Measurements from ENCODE around the gene AMBP. TPM values are rescaled to one million over a fixed set of nuclear protein-coding genes. Genes with fewer than 3 reads are reported as not detected.

AMBP gene
- total and polyA plus RNA-seq, 2 of the 13 experiments (the other 11 are each of a cell fraction or from before 2014, with no cell fraction given), result 1,510 to 2,580 TPM

DNA sequence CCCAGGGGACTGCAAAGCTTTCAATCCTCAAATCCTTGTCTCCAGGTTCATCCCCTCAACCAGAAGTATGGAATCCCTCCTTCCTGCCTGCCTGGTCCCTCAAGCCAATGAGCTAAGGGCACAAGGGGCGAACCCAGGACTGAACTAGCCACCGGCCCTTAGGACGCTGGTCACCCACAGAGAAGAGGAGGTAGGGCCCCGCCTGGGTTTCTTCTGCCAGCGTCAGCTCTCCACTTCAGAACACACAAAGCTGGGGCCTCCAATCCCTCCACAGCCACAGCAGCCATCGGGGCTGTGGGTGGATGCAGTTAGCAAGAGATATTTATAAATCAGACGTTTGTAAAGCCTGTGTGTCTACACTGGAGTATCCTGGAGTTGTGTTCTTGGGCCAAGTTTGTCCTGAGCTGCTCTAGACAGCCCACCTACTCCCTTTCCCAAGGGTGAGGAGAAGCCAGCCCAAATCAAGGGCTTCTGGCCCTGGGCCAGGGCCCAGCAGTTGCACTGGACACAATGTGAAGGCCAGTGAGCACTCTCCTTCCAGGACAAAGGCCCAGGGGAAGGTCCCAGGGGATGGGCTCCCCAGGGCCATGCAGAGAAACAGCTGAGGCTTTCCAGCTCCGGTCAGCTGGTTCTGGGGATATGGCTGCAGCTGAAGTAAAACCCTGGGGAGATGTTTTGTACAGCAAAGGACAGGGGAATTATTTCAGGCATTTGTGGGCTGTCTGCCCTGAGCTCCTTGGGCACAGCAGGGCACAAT is 18.9 kb downstream of the AMBP start (continued):
- TF ChIP-seq, protein P1, sequence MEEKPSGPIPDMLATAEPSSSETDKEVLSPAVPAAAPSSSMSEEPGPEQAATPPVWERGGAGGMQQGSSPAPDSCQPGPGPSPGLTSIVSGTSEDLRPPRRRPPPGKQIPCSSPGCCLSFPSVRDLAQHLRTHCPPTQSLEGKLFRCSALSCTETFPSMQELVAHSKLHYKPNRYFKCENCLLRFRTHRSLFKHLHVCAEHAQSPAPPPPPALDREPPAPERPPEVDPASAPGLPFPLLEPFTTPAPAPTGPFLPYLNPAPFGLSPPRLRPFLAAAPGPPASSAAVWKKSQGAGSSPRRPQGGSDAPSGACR (CRISPR knock-in tag; IDR thresholded peaks at IDR 0.05), result no peak
- TF ChIP-seq, protein P2, sequence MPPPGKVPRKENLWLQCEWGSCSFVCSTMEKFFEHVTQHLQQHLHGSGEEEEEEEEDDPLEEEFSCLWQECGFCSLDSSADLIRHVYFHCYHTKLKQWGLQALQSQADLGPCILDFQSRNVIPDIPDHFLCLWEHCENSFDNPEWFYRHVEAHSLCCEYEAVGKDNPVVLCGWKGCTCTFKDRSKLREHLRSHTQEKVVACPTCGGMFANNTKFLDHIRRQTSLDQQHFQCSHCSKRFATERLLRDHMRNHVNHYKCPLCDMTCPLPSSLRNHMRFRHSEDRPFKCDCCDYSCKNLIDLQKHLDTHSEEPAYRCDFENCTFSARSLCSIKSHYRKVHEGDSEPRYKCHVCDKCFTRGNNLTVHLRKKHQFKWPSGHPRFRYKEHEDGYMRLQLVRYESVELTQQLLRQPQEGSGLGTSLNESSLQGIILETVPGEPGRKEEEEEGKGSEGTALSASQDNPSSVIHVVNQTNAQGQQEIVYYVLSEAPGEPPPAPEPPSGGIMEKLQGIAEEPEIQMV (CRISPR knock-in tag; IDR thresholded peaks at IDR 0.05; ENCODE audit: low read depth), result 0 out of 2 replicates have a peak, but pooled peaks have one; percentile 64
- TF ChIP-seq, protein P3, sequence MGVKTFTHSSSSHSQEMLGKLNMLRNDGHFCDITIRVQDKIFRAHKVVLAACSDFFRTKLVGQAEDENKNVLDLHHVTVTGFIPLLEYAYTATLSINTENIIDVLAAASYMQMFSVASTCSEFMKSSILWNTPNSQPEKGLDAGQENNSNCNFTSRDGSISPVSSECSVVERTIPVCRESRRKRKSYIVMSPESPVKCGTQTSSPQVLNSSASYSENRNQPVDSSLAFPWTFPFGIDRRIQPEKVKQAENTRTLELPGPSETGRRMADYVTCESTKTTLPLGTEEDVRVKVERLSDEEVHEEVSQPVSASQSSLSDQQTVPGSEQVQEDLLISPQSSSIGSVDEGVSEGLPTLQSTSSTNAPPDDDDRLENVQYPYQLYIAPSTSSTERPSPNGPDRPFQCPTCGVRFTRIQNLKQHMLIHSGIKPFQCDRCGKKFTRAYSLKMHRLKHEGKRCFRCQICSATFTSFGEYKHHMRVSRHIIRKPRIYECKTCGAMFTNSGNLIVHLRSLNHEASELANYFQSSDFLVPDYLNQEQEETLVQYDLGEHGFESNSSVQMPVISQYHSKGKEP (CRISPR knock-in tag; IDR thresholded peaks at IDR 0.05), result no peak
- TF ChIP-seq ZNF567 (CRISPR knock-in tag; IDR thresholded peaks at IDR 0.05; ENCODE audit: borderline replicate concordance) (no peak), ZNF337 (CRISPR knock-in tag; IDR thresholded peaks at IDR 0.05; ENCODE audit: borderline replicate concordance, low read depth) (no peak), ZNF317 (CRISPR knock-in tag; IDR thresholded peaks at IDR 0.05) (no peak), CHCHD3 (CRISPR knock-in tag; IDR thresholded peaks at IDR 0.05) (no peak), PHF20 (CRISPR knock-in tag; IDR thresholded peaks at IDR 0.05) (no peak), ZNF24 (IDR thresholded peaks at IDR 0.05) (no peak)
- TF ChIP-seq, protein P4, sequence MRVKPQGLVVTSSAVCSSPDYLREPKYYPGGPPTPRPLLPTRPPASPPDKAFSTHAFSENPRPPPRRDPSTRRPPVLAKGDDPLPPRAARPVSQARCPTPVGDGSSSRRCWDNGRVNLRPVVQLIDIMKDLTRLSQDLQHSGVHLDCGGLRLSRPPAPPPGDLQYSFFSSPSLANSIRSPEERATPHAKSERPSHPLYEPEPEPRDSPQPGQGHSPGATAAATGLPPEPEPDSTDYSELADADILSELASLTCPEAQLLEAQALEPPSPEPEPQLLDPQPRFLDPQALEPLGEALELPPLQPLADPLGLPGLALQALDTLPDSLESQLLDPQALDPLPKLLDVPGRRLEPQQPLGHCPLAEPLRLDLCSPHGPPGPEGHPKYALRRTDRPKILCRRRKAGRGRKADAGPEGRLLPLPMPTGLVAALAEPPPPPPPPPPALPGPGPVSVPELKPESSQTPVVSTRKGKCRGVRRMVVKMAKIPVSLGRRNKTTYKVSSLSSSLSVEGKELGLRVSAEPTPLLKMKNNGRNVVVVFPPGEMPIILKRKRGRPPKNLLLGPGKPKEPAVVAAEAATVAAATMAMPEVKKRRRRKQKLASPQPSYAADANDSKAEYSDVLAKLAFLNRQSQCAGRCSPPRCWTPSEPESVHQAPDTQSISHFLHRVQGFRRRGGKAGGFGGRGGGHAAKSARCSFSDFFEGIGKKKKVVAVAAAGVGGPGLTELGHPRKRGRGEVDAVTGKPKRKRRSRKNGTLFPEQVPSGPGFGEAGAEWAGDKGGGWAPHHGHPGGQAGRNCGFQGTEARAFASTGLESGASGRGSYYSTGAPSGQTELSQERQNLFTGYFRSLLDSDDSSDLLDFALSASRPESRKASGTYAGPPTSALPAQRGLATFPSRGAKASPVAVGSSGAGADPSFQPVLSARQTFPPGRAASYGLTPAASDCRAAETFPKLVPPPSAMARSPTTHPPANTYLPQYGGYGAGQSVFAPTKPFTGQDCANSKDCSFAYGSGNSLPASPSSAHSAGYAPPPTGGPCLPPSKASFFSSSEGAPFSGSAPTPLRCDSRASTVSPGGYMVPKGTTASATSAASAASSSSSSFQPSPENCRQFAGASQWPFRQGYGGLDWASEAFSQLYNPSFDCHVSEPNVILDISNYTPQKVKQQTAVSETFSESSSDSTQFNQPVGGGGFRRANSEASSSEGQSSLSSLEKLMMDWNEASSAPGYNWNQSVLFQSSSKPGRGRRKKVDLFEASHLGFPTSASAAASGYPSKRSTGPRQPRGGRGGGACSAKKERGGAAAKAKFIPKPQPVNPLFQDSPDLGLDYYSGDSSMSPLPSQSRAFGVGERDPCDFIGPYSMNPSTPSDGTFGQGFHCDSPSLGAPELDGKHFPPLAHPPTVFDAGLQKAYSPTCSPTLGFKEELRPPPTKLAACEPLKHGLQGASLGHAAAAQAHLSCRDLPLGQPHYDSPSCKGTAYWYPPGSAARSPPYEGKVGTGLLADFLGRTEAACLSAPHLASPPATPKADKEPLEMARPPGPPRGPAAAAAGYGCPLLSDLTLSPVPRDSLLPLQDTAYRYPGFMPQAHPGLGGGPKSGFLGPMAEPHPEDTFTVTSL (CRISPR knock-in tag; IDR thresholded peaks at IDR 0.05; ENCODE audit: borderline replicate concordance), result no peak
- TF ChIP-seq, protein P5, sequence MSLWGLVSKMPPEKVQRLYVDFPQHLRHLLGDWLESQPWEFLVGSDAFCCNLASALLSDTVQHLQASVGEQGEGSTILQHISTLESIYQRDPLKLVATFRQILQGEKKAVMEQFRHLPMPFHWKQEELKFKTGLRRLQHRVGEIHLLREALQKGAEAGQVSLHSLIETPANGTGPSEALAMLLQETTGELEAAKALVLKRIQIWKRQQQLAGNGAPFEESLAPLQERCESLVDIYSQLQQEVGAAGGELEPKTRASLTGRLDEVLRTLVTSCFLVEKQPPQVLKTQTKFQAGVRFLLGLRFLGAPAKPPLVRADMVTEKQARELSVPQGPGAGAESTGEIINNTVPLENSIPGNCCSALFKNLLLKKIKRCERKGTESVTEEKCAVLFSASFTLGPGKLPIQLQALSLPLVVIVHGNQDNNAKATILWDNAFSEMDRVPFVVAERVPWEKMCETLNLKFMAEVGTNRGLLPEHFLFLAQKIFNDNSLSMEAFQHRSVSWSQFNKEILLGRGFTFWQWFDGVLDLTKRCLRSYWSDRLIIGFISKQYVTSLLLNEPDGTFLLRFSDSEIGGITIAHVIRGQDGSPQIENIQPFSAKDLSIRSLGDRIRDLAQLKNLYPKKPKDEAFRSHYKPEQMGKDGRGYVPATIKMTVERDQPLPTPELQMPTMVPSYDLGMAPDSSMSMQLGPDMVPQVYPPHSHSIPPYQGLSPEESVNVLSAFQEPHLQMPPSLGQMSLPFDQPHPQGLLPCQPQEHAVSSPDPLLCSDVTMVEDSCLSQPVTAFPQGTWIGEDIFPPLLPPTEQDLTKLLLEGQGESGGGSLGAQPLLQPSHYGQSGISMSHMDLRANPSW (CRISPR knock-in tag; IDR thresholded peaks at IDR 0.05; ENCODE audit: borderline replicate concordance), result peak; percentile 35; the same call in 1 of the 2 replicates
